Activated naive CD4-positive, alpha-beta T cell treated with anti-CD3 and anti-CD28 coated beads, Interleukin-2, amount 50 U/mL, for 16 hours (primary cell): ENCODE data around the gene VMAC.
A peak's percentile ranks its signal among the peaks of the same experiment; 100 is the strongest.

Source experiments
- DNase-seq: peaks from one replicate; pipeline ENCODE4 v3.0.0-alpha.2; 2020

The VMAC gene

DNA sequence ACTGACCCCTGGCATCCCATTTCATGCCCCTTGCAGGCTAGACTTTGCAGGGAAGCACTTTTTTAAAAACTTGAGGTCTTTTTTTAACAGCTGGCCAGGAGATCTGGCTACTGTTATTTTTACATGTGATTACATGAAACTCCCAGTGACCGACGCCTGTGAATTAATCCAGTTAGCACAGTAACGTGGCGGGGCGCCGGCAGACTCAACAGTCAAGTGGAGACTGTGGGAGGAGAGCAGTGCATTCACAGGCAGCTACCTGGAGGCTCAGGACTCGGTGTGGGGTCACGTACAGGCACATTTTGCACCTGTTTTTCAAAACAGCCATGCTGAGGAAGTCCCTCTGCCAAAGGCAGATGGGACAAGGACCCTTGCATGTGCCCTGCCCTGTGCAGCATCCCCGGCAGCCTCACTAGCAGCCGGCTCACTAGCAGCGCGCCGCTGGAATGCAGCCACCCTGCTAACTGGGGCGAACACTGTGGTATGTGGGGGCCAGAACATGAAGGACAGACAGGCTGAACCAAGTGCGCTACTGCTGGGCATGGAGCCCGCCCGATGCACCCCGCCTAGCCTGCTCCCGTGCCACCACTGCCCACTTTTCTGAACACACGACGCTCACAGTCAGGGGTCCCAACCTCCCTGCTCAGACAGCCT is 28.1 kb downstream of the VMAC start:
- DNase-seq: no peak

DNA sequence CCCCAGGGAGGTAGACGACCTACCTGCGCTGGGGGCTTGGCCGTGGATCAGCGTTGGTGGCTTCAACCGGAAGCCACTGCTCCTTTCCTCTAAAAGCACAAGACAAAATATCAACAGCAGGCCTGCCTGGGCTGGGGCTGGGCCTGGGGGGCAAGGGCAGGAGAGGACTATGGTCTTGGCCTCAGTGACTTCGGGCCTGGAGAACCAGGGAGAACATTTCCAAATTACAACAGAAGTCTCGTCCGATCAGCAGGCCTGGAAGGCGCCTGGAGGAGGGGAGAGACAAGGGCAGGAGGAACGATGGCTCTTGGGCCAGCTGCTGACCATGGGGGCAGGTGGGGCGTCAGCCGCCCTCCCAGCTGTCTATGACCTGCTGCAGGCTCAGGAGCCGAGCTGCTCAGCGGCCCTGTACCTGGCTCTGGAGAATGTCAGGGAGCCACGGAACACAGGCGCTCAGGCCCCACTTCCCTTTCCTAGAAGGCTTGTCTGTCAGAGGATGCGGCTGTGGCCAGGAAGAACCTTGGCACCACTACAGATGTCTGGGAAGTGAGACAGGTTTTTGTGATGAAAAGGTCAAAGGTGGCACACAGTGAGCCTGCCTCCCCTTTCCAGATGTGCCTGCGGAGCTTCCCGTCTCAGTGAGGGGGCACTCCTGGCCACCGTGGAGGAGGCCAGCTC is 28.9 kb downstream of the VMAC start:
- DNase-seq: no peak

DNA sequence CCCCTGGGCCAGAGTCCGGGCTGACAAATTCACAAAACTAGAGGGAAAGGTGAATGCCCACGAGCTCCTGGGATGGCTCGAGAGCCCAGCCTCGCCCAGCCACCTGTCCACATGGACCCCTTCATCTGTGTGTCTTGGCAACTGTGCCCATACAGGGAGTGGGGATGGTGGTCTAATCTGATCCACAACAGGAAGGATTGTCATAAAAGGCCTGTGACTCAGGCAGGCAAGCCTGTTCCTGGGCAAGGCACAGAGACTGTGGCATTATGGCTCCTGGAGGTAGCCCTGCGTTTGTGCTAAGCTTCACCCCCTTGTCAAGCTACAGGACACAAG is 29.4 kb downstream of the VMAC start:
- DNase-seq: no peak

DNA sequence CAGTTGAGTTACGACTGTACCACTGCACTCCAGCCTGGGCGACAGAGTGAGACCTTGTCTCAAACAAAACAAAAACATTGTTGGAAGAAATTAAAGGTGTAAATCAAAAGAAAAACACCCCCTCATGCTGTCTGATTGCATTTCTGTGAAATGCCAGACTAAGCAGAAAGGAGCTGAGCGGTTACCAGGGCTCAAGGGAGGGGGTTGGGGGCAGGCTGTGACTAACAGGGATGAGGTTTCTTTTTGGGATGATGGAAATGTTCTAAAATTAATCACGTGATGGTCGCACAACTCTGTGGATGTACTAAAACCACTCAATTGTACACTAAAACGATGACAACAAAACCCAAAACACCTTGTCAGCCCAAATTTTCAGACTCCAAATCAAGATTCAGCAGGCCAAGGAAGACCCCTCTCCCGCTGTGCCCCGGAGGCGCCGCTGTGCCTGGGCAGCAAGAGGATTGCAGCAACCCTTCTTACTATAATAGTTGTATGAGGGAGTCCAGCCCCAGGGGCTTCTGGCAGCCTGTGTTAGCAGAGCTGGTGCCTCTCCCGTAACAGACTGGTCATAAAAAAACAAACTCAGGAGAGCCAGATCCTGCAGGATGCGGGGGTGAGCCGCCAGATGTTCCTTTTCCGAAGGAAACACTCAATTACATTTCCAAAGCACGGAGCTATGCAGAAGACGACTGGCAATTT is 30.3 kb downstream of the VMAC start:
- no peak for DNase-seq

DNA sequence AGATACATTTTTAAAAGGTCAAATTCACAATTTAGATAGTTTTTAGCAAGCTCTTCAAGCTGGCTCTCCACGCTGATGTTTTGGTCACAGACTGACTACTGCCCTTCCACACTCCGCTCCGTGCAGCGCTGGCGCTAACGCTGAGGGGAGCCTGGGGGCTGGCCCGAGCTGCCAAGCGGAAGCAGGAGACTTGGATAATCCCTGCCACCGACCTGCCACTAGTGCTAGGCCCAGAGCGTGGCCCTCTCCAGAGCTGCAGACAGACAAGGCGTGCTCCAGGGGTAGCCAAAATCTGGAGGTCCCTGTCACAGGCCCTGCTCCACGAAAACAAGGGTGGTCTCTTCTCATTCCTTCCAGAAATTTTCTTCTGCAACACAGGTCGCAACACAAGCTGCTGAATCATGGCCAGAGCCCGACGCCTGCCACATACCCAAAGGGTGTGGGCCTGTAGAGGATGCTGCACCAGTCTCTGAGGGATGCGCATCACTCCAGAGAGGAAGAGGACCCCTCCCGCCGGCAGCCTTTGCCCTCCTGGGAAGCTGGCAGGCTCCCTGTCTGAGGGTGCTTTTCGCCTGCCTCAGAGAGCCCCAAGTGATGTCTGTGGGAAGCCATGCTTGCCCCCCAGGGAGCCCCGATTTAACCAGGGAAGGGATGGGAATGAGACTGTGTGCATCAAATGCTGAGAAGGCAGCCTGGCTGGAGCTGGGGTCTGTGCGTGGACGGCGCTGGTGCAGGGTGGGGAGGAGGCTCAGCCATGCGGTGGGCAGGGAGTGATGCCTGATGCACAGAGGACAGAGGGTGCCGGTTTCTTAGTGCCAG is 31.0 kb downstream of the VMAC start:
- DNase-seq: no peak

DNA sequence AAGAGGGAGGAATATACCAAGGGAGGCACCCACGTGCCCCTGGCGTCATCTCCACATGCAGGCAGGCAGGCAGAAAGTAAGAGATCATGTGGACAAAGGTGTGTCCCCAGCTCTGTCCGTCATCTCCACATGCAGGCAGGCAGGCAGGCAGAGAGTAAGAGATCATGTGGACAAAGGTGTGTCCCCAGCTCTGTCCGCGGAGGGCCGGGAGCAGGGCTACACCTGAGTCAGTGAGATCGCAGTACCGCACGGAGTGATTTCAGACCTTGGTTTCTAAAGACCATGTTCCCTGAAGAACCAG is 31.6 kb downstream of the VMAC start:
- DNase-seq: no peak

DNA sequence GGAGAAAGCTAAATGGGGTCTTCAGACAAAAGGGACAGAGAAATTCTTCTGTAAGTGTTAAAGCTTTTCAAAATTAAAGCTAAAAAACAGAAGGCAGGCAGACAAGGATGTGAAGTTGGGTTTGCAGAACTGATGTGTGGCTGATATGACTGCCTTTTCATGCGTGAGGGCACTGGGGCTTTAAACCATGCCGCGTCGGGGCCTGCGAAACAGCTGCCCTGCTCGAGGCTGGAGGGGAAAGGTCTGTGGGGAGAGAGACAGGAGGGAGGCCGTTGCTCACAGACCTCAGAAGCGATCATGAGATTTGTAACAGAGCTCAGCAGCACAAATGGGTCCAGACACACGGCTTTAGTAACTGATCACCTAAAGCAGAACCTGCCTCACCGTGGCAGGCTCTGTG is 32.9 kb downstream of the VMAC start:
- DNase-seq: no peak

DNA sequence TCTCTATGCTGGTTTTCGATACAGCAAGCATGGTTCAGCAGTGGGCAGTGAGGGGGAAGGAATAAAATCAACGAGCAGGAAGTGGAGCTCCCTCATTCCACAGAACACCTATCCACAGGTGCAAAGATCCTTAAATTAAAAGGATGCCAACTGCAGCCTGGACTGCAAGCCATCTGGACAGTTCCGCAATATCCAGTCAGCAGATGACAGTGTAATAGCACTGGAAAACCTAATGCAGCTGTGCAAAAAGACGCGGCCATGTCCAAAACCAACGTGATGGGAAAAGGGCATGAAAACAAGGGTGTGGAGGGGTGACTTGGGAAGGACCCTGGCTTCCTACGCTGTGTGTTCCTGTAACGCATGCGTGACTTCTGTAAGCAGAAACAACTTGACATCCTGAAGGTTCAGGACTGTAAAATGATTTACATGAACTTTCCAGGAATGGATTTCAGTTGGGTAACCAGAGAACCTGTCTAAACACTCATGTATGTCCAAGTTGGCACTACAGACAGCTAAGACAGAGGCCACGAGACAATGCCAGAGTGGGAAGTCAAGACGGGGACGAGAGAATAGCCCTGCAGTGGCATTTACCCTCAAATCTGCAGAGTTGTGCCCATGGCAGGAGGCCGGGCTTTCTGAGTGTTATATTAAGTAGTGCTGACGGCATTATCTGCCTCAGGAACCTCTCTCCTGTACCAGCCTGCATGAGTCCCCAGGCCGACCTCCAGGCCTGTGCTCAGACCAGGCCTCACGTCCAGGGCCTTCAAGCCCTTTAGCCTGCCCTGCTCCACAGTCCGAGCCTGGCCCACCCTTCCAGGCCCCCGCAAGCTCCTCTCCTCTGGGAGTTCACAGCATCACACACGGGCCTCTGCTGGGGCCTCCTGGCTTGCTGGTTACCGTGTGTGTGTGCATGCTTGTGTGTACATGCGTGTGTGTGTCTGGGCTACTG is 35.9 kb downstream of the VMAC start:
- no peak for DNase-seq

DNA sequence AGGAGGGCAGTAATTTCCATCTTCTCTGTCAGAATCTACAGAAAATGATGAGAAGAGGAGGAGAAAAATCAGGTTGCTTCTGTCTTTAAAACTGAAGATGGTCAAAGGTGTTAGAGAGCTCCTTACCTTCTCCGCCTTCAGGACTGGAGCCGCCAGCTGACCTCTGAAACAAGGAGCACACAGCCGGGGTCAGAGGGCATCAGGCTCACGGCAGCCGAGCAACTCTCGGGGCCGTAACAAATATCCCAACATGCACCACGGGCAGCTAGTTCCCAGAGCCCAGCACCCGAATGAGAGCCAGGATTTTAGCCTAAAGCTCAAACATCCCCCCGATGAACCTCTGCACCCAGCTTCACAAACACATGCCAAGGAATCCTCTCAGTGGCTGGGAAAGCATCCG is 37.0 kb downstream of the VMAC start:
- DNase-seq: no peak

DNA sequence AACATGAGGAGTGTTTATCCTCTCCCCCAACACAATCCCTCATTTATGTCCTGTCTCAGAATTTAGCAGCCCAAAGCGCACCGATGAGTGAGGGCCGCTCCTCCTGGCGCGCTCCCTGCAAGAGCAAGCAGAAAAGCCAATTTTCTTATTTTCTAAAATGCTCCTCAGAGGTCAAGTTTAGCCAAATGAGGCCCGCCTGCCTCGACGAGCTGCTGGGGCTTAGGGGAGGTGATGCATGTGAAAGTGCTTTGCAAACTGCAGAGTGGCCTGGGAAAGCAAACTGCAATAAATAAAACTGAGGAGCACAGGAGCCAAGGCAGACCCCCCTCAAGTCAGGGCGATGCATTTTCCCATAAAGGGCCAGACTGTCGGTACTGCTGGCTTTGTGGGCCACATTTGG is 38.4 kb downstream of the VMAC start:
- DNase-seq: no peak

DNA sequence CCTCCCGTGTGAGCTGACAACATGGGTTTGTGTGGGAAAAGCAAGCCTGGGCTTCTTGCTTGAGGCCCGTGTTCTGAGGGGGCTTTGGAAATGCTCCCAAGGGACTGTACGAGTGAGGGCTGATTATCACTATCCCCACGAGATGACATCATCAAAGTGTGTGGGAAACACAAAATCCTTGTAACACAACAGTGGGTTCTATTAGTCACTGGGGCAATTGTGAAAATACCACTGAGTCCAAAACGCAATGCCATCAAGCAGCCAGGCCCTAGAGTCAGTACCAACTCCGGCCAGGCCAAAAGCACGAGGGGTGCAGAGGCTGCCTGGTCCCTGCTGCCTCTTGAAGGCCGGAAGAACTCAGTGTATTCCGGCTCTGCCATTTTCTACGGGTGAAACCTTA is 39.0 kb downstream of the VMAC start:
- DNase-seq: no peak

DNA sequence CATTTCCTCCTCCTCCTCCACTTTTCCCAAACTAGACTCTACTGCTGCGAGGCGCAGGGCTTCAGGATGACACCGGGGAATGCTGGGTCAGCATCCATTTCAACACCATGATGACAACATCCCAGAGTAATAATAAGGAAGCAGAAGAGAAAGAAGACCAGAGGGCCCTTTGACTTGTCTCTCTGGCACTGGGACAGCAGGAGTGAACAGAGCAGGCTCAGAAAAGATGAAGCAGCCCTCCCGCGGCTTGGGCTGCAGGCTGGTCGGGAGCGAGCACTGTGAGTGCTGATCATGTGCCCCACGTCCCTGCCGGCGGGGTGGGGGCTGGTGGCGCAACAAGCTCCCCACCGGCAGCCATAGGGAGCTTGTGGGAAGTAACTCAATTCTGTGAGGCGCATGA is 42.8 kb downstream of the VMAC start:
- no peak for DNase-seq

DNA sequence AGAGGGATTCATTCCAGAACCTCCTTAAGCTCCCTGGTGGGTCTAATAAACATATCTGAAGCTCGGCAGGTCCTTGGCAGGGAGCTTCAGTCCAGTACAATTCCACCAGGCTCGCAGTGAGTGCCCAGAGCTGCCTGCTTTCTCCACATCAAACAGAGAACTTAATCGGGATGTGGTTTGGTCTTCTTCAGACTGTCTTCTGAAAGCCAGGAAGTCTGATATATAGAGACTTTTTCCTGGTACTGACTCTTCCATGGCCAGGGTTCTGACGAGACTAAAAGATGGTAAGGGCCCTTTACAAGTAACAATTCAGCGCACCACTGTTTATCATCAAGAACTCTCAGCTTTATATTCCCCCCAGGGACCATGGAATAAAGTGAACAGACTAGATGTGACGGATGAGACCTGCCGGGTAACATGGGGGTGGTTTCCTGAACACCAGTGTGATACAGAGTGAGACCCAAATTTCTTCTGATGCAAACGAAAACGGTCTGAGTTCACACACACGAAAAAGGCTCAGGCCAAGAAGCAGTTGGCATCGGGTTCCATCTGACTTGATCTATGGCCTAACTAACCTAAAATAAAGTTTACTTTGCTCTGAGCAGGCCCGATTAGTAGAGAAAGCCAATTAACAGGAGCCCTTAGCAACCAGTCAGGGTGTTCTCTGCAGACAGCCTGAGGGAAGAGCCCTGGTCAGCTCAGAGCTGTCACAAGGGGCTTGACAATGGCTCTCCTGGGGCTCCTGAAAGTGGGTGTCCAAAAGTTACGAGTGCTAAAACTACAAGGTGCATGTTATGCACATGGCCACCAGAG is 44.3 kb downstream of the VMAC start:
- DNase-seq: no peak

DNA sequence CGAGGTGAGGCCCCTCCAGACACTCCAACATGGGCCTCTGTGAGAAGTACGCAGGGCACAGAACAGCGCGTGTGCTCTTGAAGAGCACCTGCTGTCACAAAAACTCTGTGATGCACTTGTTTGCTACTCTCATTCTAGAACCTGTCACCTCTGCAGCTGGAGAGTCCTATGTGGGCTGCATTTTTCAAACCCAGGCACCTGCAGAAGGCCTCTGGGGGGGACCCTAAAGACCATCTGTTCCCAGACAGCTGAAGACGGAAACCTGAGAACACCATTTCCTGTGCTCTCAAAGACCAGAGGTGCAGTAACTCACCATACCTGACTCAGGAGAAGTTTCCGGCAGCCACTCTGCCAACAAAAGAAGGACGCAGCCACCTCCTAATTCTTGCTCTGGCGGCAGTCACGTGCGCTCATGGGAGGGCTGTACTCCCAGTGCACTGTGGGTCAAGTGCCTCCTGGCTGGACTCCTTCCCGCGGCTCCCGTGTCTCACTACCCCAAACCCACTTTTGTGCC is 45.2 kb downstream of the VMAC start:
- DNase-seq: peak; percentile 31

DNA sequence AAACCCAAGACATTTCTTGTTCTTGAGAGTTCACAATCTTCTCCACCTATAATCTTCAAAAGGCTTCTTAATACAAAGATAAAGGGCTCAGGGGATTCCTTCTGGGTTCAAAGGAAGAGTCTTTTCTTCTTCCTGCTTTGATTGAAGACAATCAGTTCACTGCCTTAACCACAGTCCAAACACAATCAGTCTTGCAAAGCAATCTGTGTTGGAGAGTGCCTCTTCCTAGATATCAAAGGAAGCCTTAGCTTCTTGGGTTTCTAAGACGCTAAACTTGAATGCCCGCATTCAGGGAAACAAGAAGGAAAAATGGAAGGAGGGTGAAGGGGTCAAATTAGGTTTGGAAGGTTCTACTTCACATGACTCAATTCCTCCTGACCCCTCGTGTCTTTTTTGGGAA is 46.1 kb downstream of the VMAC start:
- DNase-seq: no peak

DNA sequence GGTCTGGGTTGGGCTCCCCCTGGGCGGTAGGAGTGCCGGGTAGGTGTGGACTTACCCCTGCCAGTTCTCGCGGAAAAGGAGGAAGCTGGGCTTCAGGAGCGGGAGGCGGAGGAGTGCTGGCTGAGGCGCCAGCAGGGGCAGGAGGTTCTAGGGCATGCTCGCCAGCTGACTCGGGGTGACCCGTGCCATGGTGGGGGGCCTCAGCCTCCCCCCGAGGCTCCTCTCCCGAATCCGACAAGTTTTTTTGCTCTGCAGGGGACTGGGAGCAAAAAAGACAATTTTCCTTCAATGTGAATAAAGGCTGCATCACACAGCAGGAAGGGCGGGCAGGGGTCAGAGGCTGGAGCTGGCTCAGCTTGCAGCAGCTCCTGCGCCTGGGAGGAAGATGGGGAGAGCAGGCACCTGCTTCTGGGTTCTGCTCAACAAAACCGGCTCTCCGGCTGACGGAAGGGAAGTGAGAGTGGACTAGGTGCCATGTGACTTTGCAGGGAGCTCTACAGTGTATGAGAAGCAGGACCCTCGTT is 46.7 kb downstream of the VMAC start:
- DNase-seq: no peak

DNA sequence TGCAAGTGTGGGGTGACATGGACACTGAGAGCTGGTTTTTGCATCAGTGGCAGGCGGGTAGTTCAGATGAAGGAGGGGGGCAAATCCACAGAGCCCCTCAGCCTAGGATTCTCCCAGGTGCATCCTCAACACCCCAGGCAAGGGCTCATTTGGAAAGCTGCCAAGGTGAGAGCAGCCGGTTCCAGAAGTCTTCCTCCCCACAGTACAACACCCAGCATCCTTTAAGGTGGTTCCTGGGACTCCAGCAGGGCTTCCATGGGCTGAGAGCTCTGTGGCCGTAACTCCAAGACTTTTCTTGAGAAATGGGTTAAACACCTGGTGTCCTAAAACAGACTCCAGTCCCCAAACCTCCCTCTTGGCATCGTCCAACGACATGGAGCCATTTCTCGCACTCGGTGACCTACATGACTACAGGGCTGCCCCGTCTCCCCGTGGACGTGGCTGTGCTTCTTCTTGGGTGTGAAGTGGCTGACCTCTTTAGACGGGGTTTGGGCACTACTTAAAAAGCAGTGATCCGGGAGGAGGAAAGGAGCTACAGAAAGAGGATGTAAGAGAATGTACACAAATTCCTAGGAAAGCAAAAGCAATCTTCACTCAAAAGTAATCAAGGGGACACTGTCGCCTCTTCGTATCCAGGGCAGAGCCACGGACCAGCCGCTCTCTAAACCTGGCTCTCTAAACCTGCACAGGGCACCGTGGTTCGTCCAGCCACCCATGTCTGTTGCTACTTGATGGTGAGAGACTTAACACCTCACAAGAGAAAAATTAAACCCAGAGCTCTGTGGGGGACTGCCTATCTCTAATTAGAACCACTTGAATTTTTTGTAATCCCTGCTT is 47.7 kb downstream of the VMAC start:
- DNase-seq: no peak

DNA sequence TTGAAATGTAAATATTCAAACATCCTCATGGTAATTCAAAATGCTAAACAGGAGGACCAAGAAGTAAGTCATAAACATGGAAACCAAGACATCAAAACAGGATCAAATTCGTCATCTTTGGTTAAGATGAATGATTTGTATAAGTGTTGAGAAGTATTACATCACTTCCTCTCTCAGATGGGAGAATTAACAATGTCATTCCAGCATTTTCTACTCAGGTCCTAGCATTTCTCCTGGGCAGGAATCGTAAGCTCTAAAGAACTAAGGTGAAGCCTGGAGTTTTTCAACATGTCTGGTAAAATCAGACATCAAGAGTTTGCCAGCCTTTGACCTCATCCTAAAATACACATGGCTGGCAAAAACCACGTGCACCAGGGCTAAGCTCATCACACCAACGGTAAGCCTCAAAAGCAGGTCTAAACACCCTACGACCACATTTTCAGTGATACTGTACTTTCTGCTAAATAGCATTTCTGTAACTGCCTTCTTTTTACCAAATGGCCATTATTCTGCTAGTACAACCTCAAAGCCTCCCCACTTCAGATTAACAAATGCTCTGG is 48.4 kb downstream of the VMAC start:
- no peak for DNase-seq

DNA sequence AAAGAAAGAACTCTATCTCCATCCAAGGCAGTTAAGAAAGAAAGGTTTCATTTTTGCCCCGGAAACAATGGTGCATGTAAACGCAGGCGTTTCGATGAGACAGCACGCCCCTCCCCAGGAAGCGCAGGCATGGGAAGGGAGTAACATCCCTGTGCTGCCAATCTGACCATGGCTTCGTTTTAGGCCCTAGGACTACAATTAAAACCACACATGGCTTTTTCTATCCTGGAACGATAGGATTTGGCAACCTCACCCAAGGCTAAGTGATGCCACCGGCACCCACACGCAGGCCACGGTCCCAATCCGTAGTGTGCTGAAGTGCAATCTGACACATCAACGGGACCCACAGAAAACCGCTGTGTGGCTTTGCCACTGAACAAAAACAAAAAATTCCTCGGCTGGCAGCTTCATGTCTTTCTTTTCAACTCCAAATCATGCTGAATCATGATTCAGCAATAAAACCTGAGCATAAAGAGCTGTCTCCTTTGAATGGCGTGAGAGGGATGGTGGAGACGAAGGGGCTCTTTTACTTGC is 49.1 kb downstream of the VMAC start:
- DNase-seq: peak; percentile 48

DNA sequence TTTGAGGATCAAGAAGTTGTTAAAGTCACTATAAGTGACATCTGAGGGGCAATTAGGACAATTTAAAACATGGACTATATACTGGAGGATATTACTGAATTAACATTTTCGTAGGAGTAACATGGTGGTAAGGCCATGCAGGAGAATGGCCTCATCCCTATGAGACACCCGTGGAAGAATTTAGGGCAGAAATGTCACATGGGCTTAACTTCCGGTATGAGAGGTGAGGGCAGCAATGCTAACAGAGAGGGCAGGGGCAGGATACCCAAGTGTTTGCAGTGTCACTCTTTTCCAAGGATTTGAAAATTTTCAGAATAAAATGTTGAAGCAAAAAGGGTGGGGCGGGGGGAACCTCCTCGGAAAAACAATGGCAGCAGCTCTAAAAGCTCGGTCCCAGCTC is 49.6 kb downstream of the VMAC start:
- no peak for DNase-seq
